ENCODE results near the gene TMEM121B. TPM values are rescaled to one million over a fixed set of nuclear protein-coding genes. Genes with fewer than 3 reads are reported as not detected.
"Not testable (repeated sequence)": the region's sequence is repeated elsewhere in the genome, so short reads cannot be mapped to it uniquely, and the experiment has no call there.

Gene TMEM121B
- total RNA-seq, 1 experiment from 2014 or later, result 0.05 TPM

DNA sequence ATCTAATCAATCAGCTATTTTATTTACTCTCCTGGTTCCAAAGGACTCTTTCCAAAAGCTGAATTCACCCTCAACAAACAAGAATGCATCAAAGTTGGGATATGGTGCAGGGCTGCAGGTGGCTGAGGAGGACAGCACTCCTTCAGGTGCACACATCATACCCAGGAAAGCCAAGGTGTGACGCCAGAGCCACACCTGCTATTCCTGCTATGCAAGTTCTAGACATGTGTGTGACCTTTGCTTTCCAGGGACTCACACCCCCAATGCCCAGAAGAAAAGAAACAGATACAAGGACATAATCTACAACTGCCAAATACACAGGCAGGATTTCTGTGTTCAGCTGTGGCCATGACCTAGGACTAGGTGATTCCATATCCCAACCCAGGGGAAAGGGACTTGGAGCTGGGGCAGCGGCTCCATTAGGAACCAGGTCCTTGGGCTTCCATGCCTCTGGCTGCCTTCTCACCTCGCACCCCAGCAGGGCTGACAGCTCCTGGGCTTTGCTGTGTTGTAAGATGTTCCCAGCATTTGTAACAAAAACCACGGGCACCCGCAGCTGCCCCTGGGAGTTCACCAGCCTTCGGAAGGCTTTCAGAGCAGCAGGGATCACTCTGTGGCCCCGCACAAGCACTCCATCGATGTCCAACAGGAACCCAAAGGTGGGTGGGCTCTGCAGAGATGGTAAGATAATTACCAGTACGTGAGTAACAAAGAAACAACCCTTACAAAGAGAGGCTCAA lies 28.1 kb upstream of the TMEM121B start:
- no peak for DNase-seq (ENCODE audit: low read depth in 1 of 2, low spot score in 2 of 2)
- H3K4me3 ChIP-seq, result no peak overlapping the region
- H3K36me3 ChIP-seq, result no peaks in the 10 kb centered on the region
- H3K27ac ChIP-seq, result no peak overlapping the region
- H3K27me3 ChIP-seq (replicated peaks), result no peaks in the 10 kb centered on the region
- no peaks in the 10 kb centered on the region for H3K4me1 ChIP-seq (replicated peaks)
- H3K9me3 ChIP-seq (replicated peaks), result no peaks in the 10 kb centered on the region

DNA sequence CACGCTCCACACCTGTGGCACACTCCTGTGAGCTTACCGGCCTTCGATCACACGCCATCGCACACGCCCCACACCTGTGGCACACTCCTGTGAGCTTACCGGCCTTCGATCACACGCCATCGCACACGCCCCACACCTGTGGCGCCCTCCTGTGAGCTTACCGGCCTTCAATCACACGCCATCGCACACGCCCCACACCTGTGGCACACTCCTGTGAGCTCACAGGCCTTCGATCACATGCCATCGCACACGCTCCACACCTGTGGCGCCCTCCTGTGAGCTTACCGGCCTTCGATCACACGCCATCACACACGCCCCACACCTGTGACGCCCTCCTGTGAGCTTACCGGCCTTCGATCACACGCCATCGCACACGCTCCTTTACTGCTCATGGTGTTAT lies 26.3 kb upstream of the TMEM121B start:
- H3K27me3 ChIP-seq (replicated peaks); H3K4me1 ChIP-seq (replicated peaks); H3K9me3 ChIP-seq (replicated peaks); DNase-seq (ENCODE audit: low read depth in 1 of 2, low spot score in 2 of 2); H3K4me3 ChIP-seq; H3K36me3 ChIP-seq; H3K27ac ChIP-seq: not testable (repeated sequence)

DNA sequence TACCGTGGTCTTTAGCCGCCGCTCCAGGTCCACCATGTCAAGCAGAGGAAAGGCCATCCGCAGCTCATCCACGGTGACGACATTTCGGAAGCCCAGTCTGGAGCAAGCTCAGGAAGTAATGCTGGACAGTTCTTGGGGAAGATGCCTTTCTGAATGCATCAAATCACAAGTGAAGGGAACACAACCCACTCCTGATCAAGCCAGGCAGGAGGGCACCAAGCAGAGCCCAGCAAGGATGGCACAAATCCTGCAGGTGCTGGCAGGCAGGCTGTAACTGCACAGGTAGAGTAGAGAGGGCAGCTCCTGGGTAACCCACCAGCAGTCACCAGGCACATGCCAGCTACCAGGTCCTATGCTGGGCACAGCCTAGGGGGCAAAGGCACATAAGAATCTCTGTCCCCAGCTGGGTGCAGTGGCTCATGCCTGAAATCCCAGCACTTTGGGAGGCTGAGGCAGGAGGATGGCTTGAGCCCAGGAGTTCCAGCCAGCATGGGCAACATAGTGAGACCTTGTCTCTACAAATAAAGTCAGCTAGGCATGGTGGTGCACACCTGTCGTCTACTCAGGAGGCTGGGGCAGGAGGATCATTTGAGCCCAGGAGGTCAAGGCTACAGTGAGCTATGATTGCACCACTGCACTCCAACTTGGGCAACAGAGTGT lies 24.0 kb upstream of the TMEM121B start:
- DNase-seq (ENCODE audit: low read depth in 1 of 2, low spot score in 2 of 2), result no peak
- no peaks in the 10 kb centered on the region for H3K9me3 ChIP-seq (replicated peaks)
- no peaks in the 10 kb centered on the region for H3K27me3 ChIP-seq (replicated peaks)
- H3K27ac ChIP-seq, result no peak overlapping the region
- no peaks in the 10 kb centered on the region for H3K4me1 ChIP-seq (replicated peaks)
- H3K4me3 ChIP-seq, result no peak overlapping the region
- H3K36me3 ChIP-seq, result no peaks in the 10 kb centered on the region; the same call in 1 of the 2 replicates

DNA sequence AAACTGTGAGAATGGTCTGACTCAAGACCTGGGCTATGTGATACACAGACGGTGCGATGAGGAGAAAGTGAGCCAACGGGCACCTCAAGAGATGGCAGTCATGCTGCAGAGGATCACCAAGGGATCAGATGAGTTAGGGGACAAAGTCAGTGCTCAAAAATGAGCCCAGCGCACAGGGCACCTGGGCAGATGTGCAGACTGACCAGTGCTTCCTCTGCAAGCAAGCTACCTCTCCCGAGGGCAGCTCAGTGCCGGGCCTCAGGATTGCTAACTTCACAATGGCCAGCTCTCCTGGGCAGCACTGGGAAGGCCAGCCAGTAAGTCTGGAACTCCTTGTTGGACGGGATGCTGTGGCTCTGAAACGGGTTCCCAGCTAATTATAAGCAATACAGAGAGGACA lies 22.7 kb upstream of the TMEM121B start:
- Histone ChIP-seq H3K27me3 (replicated peaks) (no peaks in the 10 kb centered on the region), H3K4me3 (no peak overlapping the region), H3K36me3 (no peaks in the 10 kb centered on the region; the same call in 1 of the 2 replicates), H3K9me3 (replicated peaks) (no peaks in the 10 kb centered on the region), H3K27ac (no peak overlapping the region), H3K4me1 (replicated peaks) (no peaks in the 10 kb centered on the region)
- DNase-seq (ENCODE audit: low read depth in 1 of 2, low spot score in 2 of 2), result no peak

DNA sequence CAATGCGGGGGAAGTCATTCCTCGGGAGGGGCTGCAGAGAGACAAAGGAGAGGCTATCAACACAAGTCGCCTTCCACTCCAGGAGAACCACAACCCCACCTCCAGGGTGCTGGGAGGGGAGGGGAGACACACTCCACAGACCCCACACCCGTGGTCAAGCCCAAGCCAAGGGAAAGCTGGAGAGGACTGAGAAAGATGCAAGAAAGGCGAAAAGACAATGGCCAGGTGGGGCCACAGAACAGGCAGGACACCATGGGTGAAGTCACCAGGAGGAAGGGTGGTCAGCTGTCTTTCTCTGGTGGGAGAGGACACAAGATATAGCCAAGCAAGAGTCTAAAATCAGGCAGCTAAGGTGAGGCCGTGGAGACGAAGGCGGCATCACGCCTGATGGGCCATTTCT lies 21.9 kb upstream of the TMEM121B start:
- Histone ChIP-seq H3K36me3 (no peaks in the 10 kb centered on the region; the same call in 1 of the 2 replicates), H3K4me3 (no peak overlapping the region), H3K27me3 (replicated peaks) (no peaks in the 10 kb centered on the region), H3K4me1 (replicated peaks) (no peaks in the 10 kb centered on the region), H3K9me3 (replicated peaks) (no peaks in the 10 kb centered on the region), H3K27ac (no peak overlapping the region)
- DNase-seq (ENCODE audit: low read depth in 1 of 2, low spot score in 2 of 2), result no peak

DNA sequence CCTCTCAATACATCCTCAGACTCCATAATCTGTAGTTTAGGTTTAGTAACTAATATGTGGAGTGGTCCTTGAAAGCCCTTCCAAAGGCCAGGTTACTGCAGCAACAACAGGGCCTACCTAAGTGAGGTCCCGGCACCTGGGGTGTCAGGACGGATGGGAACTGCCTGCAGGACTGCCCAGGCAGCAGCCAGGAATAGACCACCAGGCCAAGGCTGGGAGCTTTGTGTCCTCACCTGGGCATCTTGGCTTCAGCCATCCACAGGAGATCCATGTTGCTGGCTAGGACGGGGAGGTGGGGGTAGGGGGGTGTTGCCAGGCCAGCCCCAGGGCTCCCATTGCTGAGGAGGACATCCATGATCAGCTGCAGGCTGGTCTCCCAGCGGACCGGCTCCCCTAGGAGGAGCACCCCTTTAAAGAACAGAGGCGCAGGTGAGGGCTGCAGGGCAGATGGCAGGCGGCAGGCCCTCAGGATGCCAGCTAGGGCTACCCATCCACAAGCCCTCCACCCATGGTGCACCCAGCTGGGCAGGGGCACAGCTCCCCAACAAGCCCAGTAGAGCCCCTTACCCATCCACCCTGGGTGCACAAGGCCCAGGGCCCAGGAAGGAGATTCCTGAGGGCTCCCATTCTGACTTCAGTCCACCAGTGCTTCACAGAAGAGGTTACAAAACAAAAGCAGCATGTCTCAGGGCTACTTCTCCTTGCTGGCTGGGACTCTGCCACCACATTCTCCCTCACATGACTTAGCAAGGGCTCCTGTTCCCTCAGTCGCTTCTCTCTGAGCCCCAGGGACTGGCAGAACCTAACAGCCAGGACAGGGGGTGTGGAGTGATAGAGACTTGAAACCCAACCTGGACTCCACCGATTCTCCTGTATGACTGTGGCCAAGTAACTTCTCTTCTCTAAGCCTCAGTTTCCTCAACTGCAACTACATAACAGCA lies 19.9 kb upstream of the TMEM121B start:
- no peak for DNase-seq (ENCODE audit: low read depth in 1 of 2, low spot score in 2 of 2)
- no peak overlapping the region for H3K4me3 ChIP-seq
- no peaks in the 10 kb centered on the region; the same call in 1 of the 2 replicates for H3K36me3 ChIP-seq

DNA sequence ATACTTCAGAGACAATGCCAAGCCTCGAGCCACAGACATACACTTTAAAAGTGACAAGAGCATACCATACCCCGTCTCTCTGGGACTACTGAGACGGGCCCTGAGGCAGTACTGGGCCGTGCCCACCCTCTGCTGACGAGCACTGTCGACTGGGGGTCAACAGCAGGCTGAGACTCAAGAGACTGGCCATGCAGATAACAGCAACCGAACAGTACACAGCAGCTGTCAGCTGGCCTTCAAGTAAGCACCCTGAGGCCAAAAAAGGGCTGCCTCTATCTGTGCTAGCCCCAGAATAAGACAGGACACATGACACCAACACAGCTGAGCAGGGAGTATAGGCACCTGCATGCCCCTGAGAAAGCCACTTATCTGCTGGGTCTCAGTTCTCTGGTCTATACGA lies 18.9 kb upstream of the TMEM121B start:
- H3K9me3 ChIP-seq (replicated peaks), result no peaks in the 10 kb centered on the region
- H3K4me3 ChIP-seq, result no peak overlapping the region
- H3K4me1 ChIP-seq (replicated peaks), result no peaks in the 10 kb centered on the region
- no peaks in the 10 kb centered on the region for H3K27me3 ChIP-seq (replicated peaks)
- DNase-seq (ENCODE audit: low read depth in 1 of 2, low spot score in 2 of 2), result no peak
- no peak overlapping the region for H3K27ac ChIP-seq
- H3K36me3 ChIP-seq, result no peaks in the 10 kb centered on the region; the same call in 1 of the 2 replicates

More for the DNA sequence above, 19.9 kb upstream of the TMEM121B start:
- Histone ChIP-seq H3K4me1 (replicated peaks) (no peaks in the 10 kb centered on the region), H3K9me3 (replicated peaks) (no peaks in the 10 kb centered on the region), H3K27me3 (replicated peaks) (no peaks in the 10 kb centered on the region), H3K27ac (no peak overlapping the region)

DNA sequence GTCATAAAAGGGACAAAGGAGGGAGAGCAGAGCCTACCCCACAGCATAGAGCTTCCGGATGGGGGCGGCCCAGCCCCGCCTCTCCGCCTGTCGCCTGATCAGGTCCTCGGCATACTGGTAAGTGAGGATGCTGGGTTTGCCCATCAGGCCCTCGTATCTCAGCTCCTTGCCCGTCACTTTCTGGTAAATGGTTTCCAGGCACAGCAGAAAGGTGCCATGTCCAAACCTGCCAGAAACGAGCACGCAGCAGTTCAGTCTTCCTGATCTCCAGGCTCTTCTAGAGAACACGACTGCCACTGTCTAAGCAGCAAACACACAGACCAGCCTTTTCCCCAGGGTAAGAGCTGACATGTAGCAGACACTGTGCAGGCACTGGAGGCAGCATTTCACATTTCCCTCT lies 17.4 kb upstream of the TMEM121B start:
- Histone ChIP-seq H3K27ac (no peak overlapping the region), H3K4me3 (no peak overlapping the region), H3K9me3 (replicated peaks) (no peaks in the 10 kb centered on the region), H3K4me1 (replicated peaks) (no peaks in the 10 kb centered on the region), H3K36me3 (no peaks in the 10 kb centered on the region; the same call in 1 of the 2 replicates), H3K27me3 (replicated peaks) (no peaks in the 10 kb centered on the region)
- no peak for DNase-seq (ENCODE audit: low read depth in 1 of 2, low spot score in 2 of 2)

DNA sequence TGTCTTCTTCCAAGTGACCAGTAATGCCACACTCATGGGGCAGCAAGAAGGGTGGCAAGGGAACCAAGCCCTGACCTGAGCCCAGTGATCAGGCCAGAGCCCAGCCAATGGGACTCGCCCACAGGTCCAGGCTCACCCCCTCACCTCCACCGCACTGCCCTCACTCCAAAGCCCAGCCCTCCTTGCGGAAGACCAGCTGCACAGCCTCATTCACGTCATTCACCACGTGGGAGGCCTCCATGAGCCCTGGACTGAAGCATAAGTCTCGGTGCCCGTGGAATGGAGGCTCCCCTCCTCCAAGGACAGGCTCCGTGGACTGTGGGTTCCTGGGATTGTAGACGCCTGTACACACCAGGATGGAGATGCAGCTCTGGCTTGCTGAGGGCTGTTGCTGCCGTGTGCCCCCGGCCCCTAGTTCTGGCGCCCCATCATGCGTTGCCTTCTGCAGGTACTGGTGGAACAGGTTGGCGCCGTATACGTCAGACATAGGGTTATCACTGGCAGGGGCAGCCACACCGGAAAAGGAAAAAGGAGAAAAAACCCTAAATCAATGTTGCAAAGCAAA lies 16.8 kb upstream of the TMEM121B start:
- H3K27me3 ChIP-seq (replicated peaks), result no peaks in the 10 kb centered on the region
- H3K4me1 ChIP-seq (replicated peaks), result no peaks in the 10 kb centered on the region
- no peak for DNase-seq (ENCODE audit: low read depth in 1 of 2, low spot score in 2 of 2)
- H3K9me3 ChIP-seq (replicated peaks), result no peaks in the 10 kb centered on the region
- no peak overlapping the region for H3K27ac ChIP-seq
- no peak overlapping the region for H3K4me3 ChIP-seq
- H3K36me3 ChIP-seq, result no peaks in the 10 kb centered on the region; the same call in 1 of the 2 replicates

DNA sequence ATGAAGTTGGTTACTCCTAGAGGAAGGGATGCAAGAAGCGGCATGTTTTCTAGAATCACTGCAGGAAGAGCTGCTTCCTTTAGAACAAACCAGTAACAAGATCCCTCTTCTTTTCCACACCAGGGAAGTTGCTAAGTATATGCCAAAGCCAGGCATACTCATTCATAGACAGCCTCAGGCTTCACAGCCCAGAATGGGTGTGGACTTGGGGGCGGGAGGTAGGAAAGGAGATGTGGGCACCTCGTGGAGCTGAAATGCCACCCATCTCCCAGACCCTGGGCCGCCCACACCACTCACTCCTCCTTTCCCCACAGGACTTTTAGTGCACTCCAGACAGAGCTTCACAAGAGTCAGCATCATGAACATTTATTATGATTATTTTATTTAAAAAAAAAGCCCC lies 16.0 kb upstream of the TMEM121B start:
- no peak overlapping the region for H3K27ac ChIP-seq
- DNase-seq (ENCODE audit: low read depth in 1 of 2, low spot score in 2 of 2), result no peak
- H3K4me1 ChIP-seq (replicated peaks), result no peaks in the 10 kb centered on the region
- no peaks in the 10 kb centered on the region; the same call in 1 of the 2 replicates for H3K36me3 ChIP-seq
- no peak overlapping the region for H3K4me3 ChIP-seq
- no peaks in the 10 kb centered on the region for H3K27me3 ChIP-seq (replicated peaks)
- H3K9me3 ChIP-seq (replicated peaks), result no peaks in the 10 kb centered on the region

DNA sequence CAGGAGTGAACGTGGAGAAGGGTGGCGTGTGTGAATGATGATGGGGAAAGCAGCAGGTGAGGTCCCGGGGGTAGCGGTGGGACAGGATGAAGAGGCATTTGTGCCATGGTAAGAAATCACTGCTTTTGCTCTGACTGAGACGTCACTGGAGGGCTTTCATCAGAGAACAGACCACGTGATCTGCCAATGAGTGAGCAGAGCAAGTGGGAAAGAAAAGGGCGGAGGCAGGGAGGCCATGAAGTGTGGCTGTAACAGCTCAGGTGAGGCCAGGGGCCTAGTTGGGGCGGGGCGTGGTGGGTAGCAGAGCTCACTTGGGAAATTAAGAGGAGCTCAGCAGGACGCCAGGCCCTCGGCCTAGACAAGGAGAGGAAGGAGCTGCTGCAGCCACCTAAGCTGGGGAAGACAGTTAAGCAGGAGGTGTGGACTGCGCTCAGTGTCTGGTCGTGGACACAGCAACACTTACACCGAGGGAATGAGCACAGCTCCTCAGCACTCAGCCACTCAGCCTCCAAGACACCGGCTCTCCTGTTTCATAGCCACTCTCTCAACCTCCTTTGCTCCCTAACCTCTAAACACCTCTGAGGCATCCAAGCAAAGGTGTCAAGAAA lies 14.1 kb upstream of the TMEM121B start:
- no peak overlapping the region for H3K27ac ChIP-seq
- H3K4me3 ChIP-seq, result no peak overlapping the region
- no peak for DNase-seq (ENCODE audit: low read depth in 1 of 2, low spot score in 2 of 2)
- no peaks in the 10 kb centered on the region for H3K4me1 ChIP-seq (replicated peaks)
- H3K36me3 ChIP-seq, result no peaks in the 10 kb centered on the region; the same call in 1 of the 2 replicates
- no peaks in the 10 kb centered on the region for H3K9me3 ChIP-seq (replicated peaks)
- no peaks in the 10 kb centered on the region for H3K27me3 ChIP-seq (replicated peaks)

DNA sequence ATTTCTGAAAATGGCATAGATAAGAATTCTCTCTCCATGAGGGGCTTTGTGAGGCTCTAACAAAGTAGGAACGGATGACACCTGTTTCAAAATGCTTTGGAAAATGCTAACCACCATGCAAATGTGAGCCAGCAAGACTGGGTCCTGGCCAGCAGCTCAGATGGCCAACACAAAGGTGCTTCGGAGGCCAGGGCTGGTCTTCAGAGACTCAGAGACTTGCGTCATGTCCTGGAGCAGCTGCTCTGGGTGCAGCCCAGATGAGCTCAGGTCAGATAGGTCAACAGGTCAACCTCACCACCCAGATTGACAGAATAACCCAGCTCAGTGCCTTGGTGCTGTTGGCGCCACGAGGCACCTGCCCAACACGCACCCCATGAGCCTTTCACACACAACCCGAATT lies 12.0 kb upstream of the TMEM121B start:
- Histone ChIP-seq H3K4me3 (no peak overlapping the region), H3K27ac (no peak overlapping the region), H3K27me3 (replicated peaks) (no peaks in the 10 kb centered on the region), H3K4me1 (replicated peaks) (no peaks in the 10 kb centered on the region), H3K9me3 (replicated peaks) (no peaks in the 10 kb centered on the region), H3K36me3 (no peaks in the 10 kb centered on the region)
- DNase-seq (ENCODE audit: low read depth in 1 of 2, low spot score in 2 of 2), result no peak

DNA sequence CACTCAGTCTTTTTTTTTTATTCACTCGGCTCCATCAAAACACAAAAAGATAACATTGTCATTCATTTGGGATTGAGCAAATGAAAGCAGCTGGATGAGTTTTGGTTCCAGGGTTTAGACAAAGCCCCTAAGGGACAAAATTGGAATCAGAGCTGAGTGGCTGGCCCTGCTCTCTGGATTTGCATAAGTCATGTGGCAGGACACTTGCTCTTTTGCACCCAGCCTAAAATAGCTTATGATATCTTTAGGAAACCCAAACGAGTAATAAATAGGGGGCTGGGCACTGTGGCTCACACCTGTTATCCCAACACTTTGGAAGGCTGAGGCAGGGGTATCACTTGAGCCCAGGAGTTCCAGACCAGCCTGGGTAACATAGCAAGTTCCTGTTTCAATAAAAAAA lies 11.0 kb upstream of the TMEM121B start:
- Histone ChIP-seq H3K36me3 (no peaks in the 10 kb centered on the region), H3K27ac (no peak overlapping the region), H3K4me1 (replicated peaks) (no peaks in the 10 kb centered on the region), H3K27me3 (replicated peaks) (no peaks in the 10 kb centered on the region), H3K9me3 (replicated peaks) (no peaks in the 10 kb centered on the region), H3K4me3 (no peak overlapping the region)
- DNase-seq (ENCODE audit: low read depth in 1 of 2, low spot score in 2 of 2), result no peak
